Muscle of leg (tissue), 11 donors: ENCODE data around the gene KIF21A. TPM values are rescaled to one million over a fixed set of nuclear protein-coding genes. Genes with fewer than 3 reads are reported as not detected.

Experiments
- DNase-seq: peaks from one replicate; pipeline ENCODE4 v3.0.0; 2013
- H3K27ac ChIP-seq: one replicate; pipeline ENCODE4 v1.5.1; 2013; ENCODE audit warnings: mild to moderate bottlenecking, low read length, control low read depth
- H3K27me3 ChIP-seq: one replicate; pipeline ENCODE4 v1.6.1; 2013; ENCODE audit warnings: low read length; ENCODE audit not compliant: control insufficient read depth, insufficient read depth
- H3K36me3 ChIP-seq: one replicate; pipeline ENCODE4 v1.6.1; 2013; ENCODE audit warnings: low read length; ENCODE audit not compliant: control insufficient read depth, insufficient read depth
- H3K4me1 ChIP-seq: one replicate; pipeline ENCODE4 v1.6.1; 2013; ENCODE audit warnings: low read length; ENCODE audit not compliant: control insufficient read depth, insufficient read depth
- H3K4me3 ChIP-seq: one replicate; pipeline ENCODE4 v1.5.1; 2013; ENCODE audit warnings: low read length, control low read depth
- H3K9me3 ChIP-seq: replicated peaks from 2 replicates; pipeline ENCODE4 v1.6.1; 2013; ENCODE audit warnings: low read depth, low read length; ENCODE audit not compliant: control insufficient read depth
- WGBS: methylation state at CpG from one replicate; pipeline ENCODE4 v1.1.5; 2013; ENCODE audit warnings: missing lambda C conversion rate; ENCODE audit not compliant: insufficient coverage; 5-methylcytosine and 5-hydroxymethylcytosine counted together
- polyA plus RNA-seq, 8 donors: library from polyadenylated mRNA; unstranded; fragments of 120-200 nt; gene quantifications; one replicate each; pipeline versions ENCODE4 v1.2.1 to v1.2.3, GENCODE V29; 2013; ENCODE audit warnings: inconsistent platforms in 1 of 8, low replicate concordance in 1 of 8; ENCODE audit not compliant: insufficient read length in 8 of 8, insufficient read depth in 1 of 8
- total RNA-seq: library from RNA; stranded (reverse); fragments of 120-200 nt; gene quantifications from one replicate; pipeline ENCODE4 v1.2.4, GENCODE V29; 2013

KIF21A gene
- total and polyA plus RNA-seq, 9 donors = 3.2 to 6.7 (median 4.8) TPM

DNA sequence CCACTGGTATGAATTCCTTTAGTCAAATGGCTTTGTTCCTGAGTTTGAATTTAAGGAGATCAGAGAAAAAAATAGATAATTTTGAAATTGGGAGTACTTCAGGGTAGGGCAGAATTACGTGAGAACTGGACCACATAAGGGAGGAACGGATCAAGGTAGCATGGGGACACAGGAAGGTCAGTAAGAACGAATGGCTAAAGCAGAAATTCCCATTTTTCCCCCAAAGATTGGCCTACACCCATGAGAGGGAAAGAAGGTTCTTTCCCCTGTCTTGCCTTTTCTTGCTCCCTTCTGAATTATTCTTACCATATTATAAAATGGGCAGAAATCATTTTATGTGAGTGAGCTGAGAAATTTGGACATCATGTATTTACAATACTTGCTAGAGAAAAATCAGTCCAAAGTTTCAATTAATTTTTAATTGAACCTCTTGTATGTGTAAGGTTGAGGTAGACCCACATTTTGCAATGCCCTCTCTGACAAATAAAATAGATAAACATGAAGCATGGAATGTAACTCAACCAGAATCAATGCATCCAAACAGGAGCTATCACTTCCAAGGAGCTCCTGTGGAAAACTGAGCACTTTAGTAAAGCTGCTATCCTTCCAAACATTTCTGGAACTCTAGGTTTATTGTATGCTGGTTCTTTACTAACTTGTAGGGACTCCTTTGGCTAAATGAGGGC, 93.8 kb downstream of the KIF21A start:
- no CpG with 5 or more reads among the region's 3 CpGs for WGBS

DNA sequence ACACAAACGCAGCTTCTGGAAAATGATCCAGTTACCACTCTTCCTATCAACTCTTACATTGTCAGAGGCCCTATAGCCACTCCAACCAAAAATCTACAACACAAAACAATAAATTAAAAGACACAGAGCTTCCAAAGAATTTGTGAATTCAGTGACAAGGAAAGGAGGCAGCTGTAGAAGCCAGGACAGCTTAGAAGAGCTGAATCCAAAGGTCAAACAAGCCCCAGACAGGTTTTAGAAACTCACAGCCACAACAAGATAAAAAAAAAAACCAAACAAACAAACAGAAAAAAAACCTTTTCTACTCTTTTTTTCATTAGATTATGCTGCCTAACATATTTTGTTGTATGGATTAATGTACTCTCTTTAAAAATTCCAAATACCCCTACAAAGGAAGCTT, 94.4 kb downstream of the KIF21A start:
- Histone ChIP-seq H3K9me3 (no peaks in the 10 kb centered on the region), H3K36me3 (no peaks in the 10 kb centered on the region), H3K27me3 (no peaks in the 10 kb centered on the region), H3K4me1 (no peaks in the 10 kb centered on the region), H3K27ac (no peak overlapping the region), H3K4me3 (no peak overlapping the region)
- DNase-seq = no peak
- no CpG with 5 or more reads among the region's 1 CpG for WGBS

More for the DNA sequence above, 93.8 kb downstream of the KIF21A start:
- Histone ChIP-seq H3K4me3 (no peak overlapping the region), H3K27me3 (no peaks in the 10 kb centered on the region), H3K36me3 (no peaks in the 10 kb centered on the region), H3K9me3 (no peaks in the 10 kb centered on the region), H3K27ac (no peak overlapping the region), H3K4me1 (no peaks in the 10 kb centered on the region)
- no peak for DNase-seq

DNA sequence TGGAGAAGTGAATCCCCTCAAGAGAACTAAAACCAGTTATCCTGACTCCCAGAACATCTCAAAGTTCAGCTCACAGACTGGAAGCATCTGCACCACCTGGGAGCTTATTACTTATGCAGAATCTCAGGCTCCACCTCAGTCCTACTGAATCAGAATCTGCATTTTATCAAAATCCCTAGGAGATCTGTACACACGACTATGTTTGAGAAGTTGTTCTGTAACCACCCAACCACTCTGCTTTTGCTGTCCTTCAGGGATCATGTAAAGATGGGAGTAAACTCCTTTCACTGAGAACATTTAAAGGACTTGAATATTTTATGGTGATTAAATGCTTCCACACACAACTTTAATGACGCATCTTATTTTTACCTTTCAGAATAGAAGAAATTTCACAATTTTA, 98.0 kb downstream of the KIF21A start:
- H3K36me3 ChIP-seq = no peaks in the 10 kb centered on the region
- no peak overlapping the region for H3K4me3 ChIP-seq
- H3K27me3 ChIP-seq = no peaks in the 10 kb centered on the region
- no CpG with 5 or more reads among the region's 2 CpGs for WGBS
- H3K27ac ChIP-seq = no peak overlapping the region
- H3K4me1 ChIP-seq = no peaks in the 10 kb centered on the region
- H3K9me3 ChIP-seq = no peaks in the 10 kb centered on the region
- no peak for DNase-seq

DNA sequence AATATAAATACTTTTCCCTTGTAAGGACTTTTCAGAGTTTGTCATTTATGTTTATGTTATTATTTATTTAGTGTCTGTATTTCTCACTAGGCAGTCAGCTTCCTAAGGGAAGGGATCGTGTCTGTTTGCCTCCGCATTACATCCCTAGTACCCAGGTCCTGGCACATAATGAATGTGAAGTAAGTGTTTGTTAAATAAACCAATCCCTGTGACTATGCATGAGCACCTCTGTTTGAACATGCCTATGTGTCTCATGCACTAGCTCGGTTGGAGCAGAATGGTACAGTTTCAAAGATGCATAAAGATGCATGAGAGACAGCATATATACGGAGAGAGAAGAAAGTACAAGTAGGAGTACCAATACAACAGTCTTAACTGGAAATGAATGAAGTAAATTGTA, 99.3 kb downstream of the KIF21A start:
- 100% methylated on average over 1 of the region's 4 CpGs for WGBS
- H3K36me3 ChIP-seq = no peaks in the 10 kb centered on the region
- no peak for DNase-seq
- no peaks in the 10 kb centered on the region for H3K27me3 ChIP-seq
- H3K27ac ChIP-seq = no peak overlapping the region
- no peak overlapping the region for H3K4me3 ChIP-seq
- H3K9me3 ChIP-seq = no peaks in the 10 kb centered on the region
- H3K4me1 ChIP-seq = no peaks in the 10 kb centered on the region

DNA sequence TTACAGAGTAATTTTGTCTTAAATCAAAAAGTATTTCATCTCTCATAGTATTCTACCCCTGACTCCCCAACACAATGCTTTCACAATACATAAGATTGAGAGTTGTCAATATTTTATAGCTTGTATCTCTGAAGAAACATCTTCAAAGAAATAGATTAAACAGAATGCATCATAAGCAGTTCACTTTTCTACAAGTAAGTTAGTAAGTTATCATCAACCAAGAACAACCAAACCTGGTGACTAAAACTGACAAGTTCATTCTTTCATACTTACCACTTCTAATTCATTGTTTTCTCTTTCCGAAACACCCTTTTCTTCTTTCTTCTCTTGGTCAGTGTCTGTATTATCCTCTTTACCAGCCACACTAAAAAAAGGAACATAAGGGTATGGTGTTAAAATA, 101.2 kb downstream of the KIF21A start:
- no peak overlapping the region for H3K27ac ChIP-seq
- no peaks in the 10 kb centered on the region for H3K4me1 ChIP-seq
- H3K27me3 ChIP-seq = no peaks in the 10 kb centered on the region
- no peaks in the 10 kb centered on the region for H3K9me3 ChIP-seq
- no peak for DNase-seq
- no peak overlapping the region for H3K4me3 ChIP-seq
- WGBS = no CpG with 5 or more reads among the region's 1 CpG
- H3K36me3 ChIP-seq = no peaks in the 10 kb centered on the region

DNA sequence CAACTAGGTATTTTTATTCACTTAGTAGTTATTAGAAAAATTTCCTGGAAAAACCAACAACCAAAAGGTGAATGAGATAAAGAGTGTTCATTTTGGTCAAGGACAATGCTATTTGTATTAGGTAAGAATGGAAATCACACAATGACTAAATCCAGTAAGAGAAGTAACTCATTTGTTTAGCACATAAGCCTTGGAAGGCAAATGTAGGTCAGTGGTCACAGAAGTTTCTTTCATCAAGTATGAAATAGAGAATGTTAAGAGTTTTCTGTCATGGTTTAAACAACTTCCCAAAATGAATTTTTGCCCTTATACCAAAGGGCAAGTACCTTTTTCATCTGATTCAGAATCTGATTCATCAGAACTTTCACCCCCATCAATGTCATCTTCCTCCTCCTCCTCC, 101.7 kb downstream of the KIF21A start:
- Histone ChIP-seq H3K4me3 (no peak overlapping the region), H3K27ac (no peak overlapping the region), H3K36me3 (no peaks in the 10 kb centered on the region), H3K27me3 (no peaks in the 10 kb centered on the region), H3K9me3 (no peaks in the 10 kb centered on the region), H3K4me1 (no peaks in the 10 kb centered on the region)
- DNase-seq = no peak

DNA sequence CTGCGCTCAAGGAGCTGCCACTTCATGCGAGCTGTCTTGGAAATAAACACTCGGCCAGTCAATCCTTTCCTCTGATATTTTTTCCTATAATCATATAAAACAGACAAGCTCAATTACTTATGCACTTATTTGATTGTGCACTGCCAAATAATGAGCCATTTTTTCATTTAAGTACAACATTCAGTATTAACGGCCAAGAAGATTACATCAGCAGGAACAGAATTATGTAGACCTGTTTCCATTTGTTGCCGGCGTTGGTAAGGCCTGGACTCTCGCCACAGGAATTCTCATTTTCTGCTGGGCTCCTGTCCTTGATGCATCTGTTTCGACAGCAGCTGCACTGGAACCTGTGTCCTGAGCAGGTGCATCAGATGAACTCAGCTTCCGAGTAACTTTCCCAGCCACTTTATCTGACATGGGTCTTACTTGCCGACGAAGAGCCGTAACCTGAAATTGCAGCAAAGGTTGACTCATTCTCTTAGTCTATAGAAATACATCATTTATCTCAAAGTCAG, 110.2 kb downstream of the KIF21A start:
- Histone ChIP-seq H3K9me3 (no peaks in the 10 kb centered on the region), H3K36me3 (no peaks in the 10 kb centered on the region), H3K4me3 (no peak overlapping the region), H3K27me3 (no peaks in the 10 kb centered on the region), H3K4me1 (no peaks in the 10 kb centered on the region), H3K27ac (no peak overlapping the region)
- DNase-seq = peak; percentile 44
- WGBS = 84% methylated on average over 9 of the region's 12 CpGs

DNA sequence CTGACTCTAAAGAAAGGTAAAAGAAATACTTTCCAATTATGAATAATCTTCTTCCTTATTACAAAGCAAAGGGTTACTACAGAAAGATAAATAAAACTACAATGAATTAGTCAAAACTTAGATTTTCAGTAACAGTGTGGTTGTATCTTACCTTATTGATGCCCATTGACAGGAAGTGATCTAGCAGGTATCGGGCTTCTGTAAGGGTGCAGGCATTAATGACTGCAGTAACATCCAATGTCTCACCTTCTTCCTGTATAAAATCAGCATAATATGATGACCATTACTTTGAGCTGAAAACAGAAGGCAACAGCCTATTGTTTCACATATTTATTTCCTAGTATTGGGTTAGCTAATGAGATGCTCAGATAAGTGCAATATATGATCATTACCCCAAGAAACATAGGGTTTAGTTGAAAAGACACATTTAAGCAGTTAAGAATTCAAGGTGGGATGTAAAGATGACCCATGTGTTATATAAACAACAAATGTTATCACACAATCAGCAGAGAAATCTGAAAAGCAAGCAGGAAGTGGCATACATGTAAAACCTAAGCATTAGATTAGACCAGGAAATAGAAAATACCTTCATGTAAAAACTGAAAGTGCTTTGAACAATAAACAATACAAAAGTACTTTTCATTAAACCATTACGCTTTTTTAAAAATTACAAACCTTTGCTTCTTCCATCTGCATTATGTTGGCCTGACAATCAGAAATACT, 111.2 kb downstream of the KIF21A start:
- Histone ChIP-seq H3K27ac (no peak overlapping the region), H3K36me3 (no peaks in the 10 kb centered on the region), H3K27me3 (no peaks in the 10 kb centered on the region), H3K4me1 (no peaks in the 10 kb centered on the region), H3K4me3 (no peak overlapping the region), H3K9me3 (no peaks in the 10 kb centered on the region)
- no peak for DNase-seq
- 100% methylated on average over 1 of the region's 2 CpGs for WGBS

DNA sequence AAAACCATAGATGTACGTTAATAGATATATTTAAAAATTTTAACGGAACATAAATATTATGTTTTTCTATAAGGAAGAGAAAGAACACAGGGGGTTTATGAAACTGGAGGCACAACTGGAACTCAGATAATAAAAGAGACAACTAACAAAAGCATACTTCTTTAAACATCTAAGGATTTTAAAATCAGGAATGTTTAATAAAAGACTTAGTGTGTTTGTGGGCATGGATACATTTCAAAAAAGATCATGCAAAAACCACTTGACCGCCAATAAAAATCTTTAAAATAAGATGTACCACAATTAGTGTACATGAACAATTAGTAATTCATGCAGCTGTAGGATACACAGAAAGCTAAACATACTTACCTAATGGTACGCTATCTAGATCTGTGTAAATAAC, 113.0 kb downstream of the KIF21A start:
- no peaks in the 10 kb centered on the region for H3K9me3 ChIP-seq
- no peaks in the 10 kb centered on the region for H3K36me3 ChIP-seq
- no peak overlapping the region for H3K27ac ChIP-seq
- no CpG with 5 or more reads among the region's 4 CpGs for WGBS
- no peak overlapping the region for H3K4me3 ChIP-seq
- no peaks in the 10 kb centered on the region for H3K27me3 ChIP-seq
- no peak for DNase-seq
- H3K4me1 ChIP-seq = no peaks in the 10 kb centered on the region

DNA sequence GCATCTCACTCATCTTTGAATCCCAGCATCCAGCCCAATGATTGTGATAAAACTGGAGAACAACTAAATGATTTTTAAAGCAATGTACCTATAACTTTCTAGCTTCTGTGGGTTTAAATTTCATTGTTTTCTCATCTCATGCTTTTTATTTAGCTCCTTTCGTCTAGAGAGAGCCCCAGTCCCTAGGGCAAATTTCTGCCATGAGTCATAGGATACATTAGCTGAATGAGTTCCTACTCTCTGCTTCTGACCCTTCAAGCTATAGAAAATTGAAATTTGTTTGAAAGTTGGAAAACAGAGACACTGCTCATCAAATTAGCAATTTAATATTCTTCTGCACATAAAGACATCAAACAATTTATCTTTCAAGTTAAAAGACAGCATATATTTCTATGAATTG, 113.9 kb downstream of the KIF21A start:
- H3K36me3 ChIP-seq = no peaks in the 10 kb centered on the region
- no peak overlapping the region for H3K27ac ChIP-seq
- no peak overlapping the region for H3K4me3 ChIP-seq
- no peak for DNase-seq
- no peaks in the 10 kb centered on the region for H3K9me3 ChIP-seq
- no peaks in the 10 kb centered on the region for H3K27me3 ChIP-seq
- H3K4me1 ChIP-seq = no peaks in the 10 kb centered on the region
- no CpG with 5 or more reads among the region's 1 CpG for WGBS
